Keratinocyte (primary cell): Measurements from ENCODE around the gene MNX1. TPM values are rescaled to one million over a fixed set of nuclear protein-coding genes. Genes with fewer than 3 reads are reported as not detected.

Source experiments
- DNase-seq: peaks from one replicate; pipeline ENCODE4 v3.0.0-alpha.2; 2011; ENCODE audit warnings: low read depth, missing footprints, low spot score
- FAIRE-seq: peaks from 2 replicates; lab custom pipeline; 2011; peaks lifted over from hg19 to GRCh38; lab: Jason Lieb, UNC
- H2AFZ ChIP-seq: 2 replicates; pipeline ENCODE4 v1.6.0; 2012; ENCODE audit warnings: low read length, control low read depth, inconsistent platforms; ENCODE audit not compliant: control insufficient read depth
- H3K27ac ChIP-seq: 2 replicates; pipeline ENCODE4 v1.5.1; 2011; ENCODE audit warnings: low read length; ENCODE audit not compliant: control insufficient read depth, insufficient read depth
- H3K27me3 ChIP-seq: 3 replicates; pipeline ENCODE4 v1.6.0; 2011; ENCODE audit warnings: low read length; ENCODE audit not compliant: control insufficient read depth, insufficient read depth; ENCODE audit errors: extremely low read depth
- H3K36me3 ChIP-seq, 2 experiments: 2 replicates in 1 of 2; 3 replicates in 1 of 2; pipeline ENCODE4 v1.5.1; 2011; ENCODE audit warnings: low read length in 2 of 2, mild to moderate bottlenecking in 1 of 2; ENCODE audit not compliant: control insufficient read depth in 2 of 2, insufficient read depth in 2 of 2; ENCODE audit errors: extremely low read depth in 1 of 2
- H3K4me1 ChIP-seq: 3 replicates; pipeline ENCODE4 v1.5.1; 2011; ENCODE audit warnings: low read length; ENCODE audit not compliant: control insufficient read depth, insufficient read depth; ENCODE audit errors: extremely low read depth
- H3K4me2 ChIP-seq: 3 replicates; pipeline ENCODE4 v1.6.0; 2011; ENCODE audit warnings: low read depth, low read length; ENCODE audit not compliant: control insufficient read depth, insufficient read depth; ENCODE audit errors: extremely low read depth
- H3K4me3 ChIP-seq, 3 experiments: fragments of 200-600 bp in 1 of 3; sonication (generic) in 1 of 3; 2 replicates in 2 of 3; 3 replicates in 1 of 3; pipeline ENCODE4 v1.5.1; 2011 to 2016; ENCODE audit warnings: low read length in 3 of 3, mild to moderate bottlenecking in 3 of 3, control low read depth in 2 of 3, inconsistent platforms in 1 of 3, low read depth in 1 of 3, mixed read lengths in 1 of 3, mixed run types in 1 of 3, moderate library complexity in 1 of 3; ENCODE audit not compliant: control insufficient read depth in 2 of 3, insufficient read depth in 2 of 3; ENCODE audit errors: extremely low read depth in 1 of 3
- H3K79me2 ChIP-seq: 2 replicates; pipeline ENCODE4 v1.6.0; 2012; ENCODE audit warnings: low read length; ENCODE audit not compliant: control insufficient read depth, insufficient read depth
- H3K9ac ChIP-seq: 3 replicates; pipeline ENCODE4 v1.6.0; 2011; ENCODE audit warnings: low read length; ENCODE audit not compliant: control insufficient read depth, insufficient read depth; ENCODE audit errors: extremely low read depth
- H3K9me1 ChIP-seq: 3 replicates; pipeline ENCODE4 v1.6.0; 2011; ENCODE audit warnings: low read length; ENCODE audit not compliant: control insufficient read depth, insufficient read depth; ENCODE audit errors: extremely low read depth
- H3K9me3 ChIP-seq: 2 replicates; pipeline ENCODE4 v1.5.1; 2012; ENCODE audit warnings: low read depth, low read length; ENCODE audit not compliant: control insufficient read depth
- H4K20me1 ChIP-seq: 3 replicates; pipeline ENCODE4 v1.6.0; 2011; ENCODE audit warnings: low read length; ENCODE audit not compliant: control insufficient read depth, insufficient read depth; ENCODE audit errors: extremely low read depth
- CTCF ChIP-seq, 3 experiments: IDR thresholded peaks in 1 of 3; conservative IDR thresholded peaks in 1 of 3; optimal IDR thresholded peaks in 1 of 3; 2 replicates in 2 of 3; 3 replicates in 1 of 3; pipeline versions ENCODE3 to v1.5.1; 2011; ENCODE audit warnings: low read length in 3 of 3, mild to moderate bottlenecking in 3 of 3, moderate library complexity in 2 of 3, control low read depth in 1 of 3, inconsistent platforms in 1 of 3; ENCODE audit not compliant: insufficient read depth in 2 of 3; ENCODE audit errors: extremely low read depth in 1 of 3
- EZH2 ChIP-seq: IDR thresholded peaks from one replicate; pipeline ENCODE4 v1.6.1; 2012; ENCODE audit warnings: inconsistent platforms, mild to moderate bottlenecking, low read length, moderate library complexity
- dilution Hi-C: fragments of 300-500 bp; cut with MboI; formaldehyde crosslinking; loops from one replicate; pipeline ENCODE4 v1.7.0; 2020; ENCODE audit warnings: low sequenced_read_pairs; ENCODE audit not compliant: extremely low pct_ligation_motif_present
- polyA plus RNA-seq, 5 experiments: library from polyadenylated mRNA; depleted of rRNA in 3 of 5; stranded (reverse) in 3 of 5; stranded (forward) in 1 of 5; unstranded in 1 of 5; fragments of >200 nt; gene quantifications; 1 replicate in 1 of 5; 2 replicates in 3 of 5; 3 replicates in 1 of 5; pipeline versions ENCODE4 v1.2.1 to v1.2.3, GENCODE V29; 2011 to 2012; ENCODE audit warnings: missing spikeins in 2 of 5, low read depth in 1 of 5, low replicate concordance in 1 of 5

Gene MNX1
- polyA plus RNA-seq, 1 donor (not counting 4 experiments of a cell fraction or from before 2014, with no cell fraction given) = not detected

DNA sequence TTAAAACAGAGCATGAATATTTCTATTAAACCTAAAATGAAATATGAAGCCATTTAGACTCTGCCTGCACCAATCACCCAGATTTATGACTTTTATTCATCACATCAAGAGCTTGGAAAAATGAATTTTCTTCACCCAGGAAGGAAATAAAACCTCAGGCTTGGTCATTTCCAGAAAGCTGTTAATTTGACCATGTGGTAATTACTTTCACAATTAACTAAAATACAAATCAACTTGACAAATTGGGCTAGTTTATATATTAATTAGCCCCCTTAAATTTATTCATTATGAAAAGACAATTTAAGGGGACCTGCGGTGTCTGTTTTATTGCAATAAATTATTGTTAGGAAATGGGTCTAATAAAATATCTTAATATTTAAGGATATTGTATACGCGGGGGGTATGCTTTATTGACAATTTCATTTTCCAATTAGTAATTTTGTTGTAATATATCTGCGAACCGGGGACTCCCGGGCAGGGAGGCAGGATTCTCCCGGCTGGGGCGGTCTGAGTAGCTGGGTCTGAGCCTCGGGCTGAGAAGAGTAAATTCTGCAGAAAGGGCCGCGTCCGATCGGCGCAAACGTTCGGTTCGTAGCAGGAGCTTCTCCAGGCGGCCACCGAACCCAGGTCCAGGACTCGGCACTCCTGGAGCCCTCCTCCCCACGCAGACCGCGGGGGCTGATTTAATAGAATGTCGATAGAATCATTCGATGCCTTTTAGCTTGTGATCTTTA is 9.4 kb upstream of the MNX1 start:
- H3K4me1 ChIP-seq = peaks cover 9% of the 10 kb centered on the region
- H3K4me3 ChIP-seq = no peak overlapping the region
- no peak overlapping the region for H3K4me2 ChIP-seq
- FAIRE-seq (no peak), DNase-seq (no peak)
- no peak overlapping the region for H3K27ac ChIP-seq
- no peaks in the 10 kb centered on the region for H3K36me3 ChIP-seq
- H4K20me1 ChIP-seq = no peaks in the 10 kb centered on the region
- H3K9me3 ChIP-seq = no peaks in the 10 kb centered on the region
- no peak overlapping the region for H2AFZ ChIP-seq
- no peaks in the 10 kb centered on the region for H3K9me1 ChIP-seq
- no peaks in the 10 kb centered on the region for H3K79me2 ChIP-seq
- no peak overlapping the region for H3K9ac ChIP-seq
- no peak for TF ChIP-seq EZH2
- TF ChIP-seq CTCF (optimal IDR thresholded peaks at IDR 0.05 in 1 of 3, IDR thresholded peaks at IDR 0.05 in 1 of 3, conservative IDR thresholded peaks at IDR 0.05 in 1 of 3; ENCODE audit: extremely low read depth in 1 of 3, insufficient read depth in 2 of 3, low read length in 3 of 3) = no peak
- dilution Hi-C loops = no loop called here
- peaks cover 86% of the 10 kb centered on the region for H3K27me3 ChIP-seq

DNA sequence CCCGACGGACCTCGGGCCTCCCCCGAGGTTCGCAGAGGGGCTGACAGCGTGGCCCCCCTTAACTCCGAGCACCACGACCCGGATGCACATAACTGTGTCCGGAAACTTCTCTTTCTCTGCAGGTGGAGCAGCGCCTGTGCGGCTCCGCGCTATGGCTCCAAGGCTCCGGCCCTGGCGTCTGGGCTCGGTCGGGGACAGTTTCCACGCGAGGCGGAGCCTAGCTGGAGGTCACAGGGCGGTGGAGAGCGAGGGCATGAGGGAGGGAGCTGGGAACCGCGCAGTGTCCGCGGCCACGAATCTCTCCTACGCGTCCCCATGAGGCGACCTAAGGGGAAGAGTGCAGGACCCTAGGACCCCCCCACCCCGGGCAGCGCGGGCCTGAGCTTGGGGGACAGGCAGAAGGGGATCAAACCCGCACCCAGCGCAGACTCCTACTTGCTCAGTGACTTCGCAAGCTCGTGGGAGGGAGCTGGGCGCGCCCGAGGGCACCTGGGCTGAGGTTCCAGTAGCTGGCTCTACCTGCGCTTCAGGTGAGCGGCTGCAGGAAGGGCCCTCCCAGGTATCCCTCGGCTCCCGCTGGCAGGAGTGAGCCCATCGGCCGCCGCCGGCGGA is 8.6 kb upstream of the MNX1 start:
- dilution Hi-C loops = no loop called here
- Histone ChIP-seq H3K9me3 (no peaks in the 10 kb centered on the region), H3K9ac (no peak overlapping the region), H3K27me3 (peaks cover 94% of the 10 kb centered on the region), H3K36me3 (no peaks in the 10 kb centered on the region), H3K4me1 (peaks cover 9% of the 10 kb centered on the region), H3K79me2 (no peaks in the 10 kb centered on the region), H4K20me1 (no peaks in the 10 kb centered on the region), H2AFZ (peak overlapping the region; percentile 37), H3K4me3 (peak overlapping the region in 1 of 3 experiments; percentile 18), H3K9me1 (no peaks in the 10 kb centered on the region), H3K27ac (no peak overlapping the region), H3K4me2 (peak overlapping the region; percentile 49)
- no peak for DNase-seq
- TF ChIP-seq CTCF (optimal IDR thresholded peaks at IDR 0.05 in 1 of 3, IDR thresholded peaks at IDR 0.05 in 1 of 3, conservative IDR thresholded peaks at IDR 0.05 in 1 of 3; ENCODE audit: extremely low read depth in 1 of 3, insufficient read depth in 2 of 3, low read length in 3 of 3) = no peak
- TF ChIP-seq EZH2 = no peak
- no peak for FAIRE-seq
